ENCODE measurements around the gene OR4C45. TPM values are rescaled to one million over a fixed set of nuclear protein-coding genes. Genes with fewer than 3 reads are reported as not detected.
"Not testable (repeated sequence)": the region's sequence is repeated elsewhere in the genome, so short reads cannot be mapped to it uniquely, and the experiment has no call there.

The OR4C45 gene
- polyA plus RNA-seq, 1 donor (not counting 4 experiments of a cell fraction or from before 2014, with no cell fraction given), result not detected

GRCh38 chr11:50044647-50045046 lies 12.0 kb downstream of the OR4C45 start:
- Histone ChIP-seq H3K4me3 (ENCODE audit: control insufficient read depth in 2 of 3, extremely low read depth in 1 of 3, insufficient read depth in 2 of 3, low read depth in 1 of 3, low read length in 3 of 3) (no peak overlapping the region), H3K4me1 (ENCODE audit: control insufficient read depth, extremely low read depth, insufficient read depth, low read length) (no peaks in the 10 kb centered on the region), H4K20me1 (ENCODE audit: control insufficient read depth, extremely low read depth, insufficient read depth, low read length) (no peaks in the 10 kb centered on the region), H3K27me3 (ENCODE audit: control insufficient read depth, extremely low read depth, insufficient read depth, low read length) (no peaks in the 10 kb centered on the region), H3K27ac (ENCODE audit: control insufficient read depth, insufficient read depth, low read length) (no peak overlapping the region), H3K9me1 (ENCODE audit: control insufficient read depth, extremely low read depth, insufficient read depth, low read length) (no peaks in the 10 kb centered on the region), H3K9ac (ENCODE audit: control insufficient read depth, extremely low read depth, insufficient read depth, low read length) (no peak overlapping the region), H3K9me3 (ENCODE audit: control insufficient read depth, low read depth, low read length) (no peaks in the 10 kb centered on the region), H3K79me2 (ENCODE audit: control insufficient read depth, insufficient read depth, low read length) (no peaks in the 10 kb centered on the region), H3K36me3 (ENCODE audit: control insufficient read depth in 2 of 2, extremely low read depth in 1 of 2, insufficient read depth in 2 of 2, low read length in 2 of 2) (no peaks in the 10 kb centered on the region), H3K4me2 (ENCODE audit: control insufficient read depth, extremely low read depth, insufficient read depth, low read depth, low read length) (no peak overlapping the region), H2AFZ (ENCODE audit: control insufficient read depth, low read length) (no peak overlapping the region)
- DNase-seq (ENCODE audit: low read depth, low spot score) (no peak), FAIRE-seq (no peak)
- dilution Hi-C loops (cut with MboI; ENCODE audit: extremely low pct_ligation_motif_present, low sequenced_read_pairs), result no loop called here
- no peak for TF ChIP-seq CTCF (optimal IDR thresholded peaks at IDR 0.05 in 1 of 3, IDR thresholded peaks at IDR 0.05 in 1 of 3, conservative IDR thresholded peaks at IDR 0.05 in 1 of 3; ENCODE audit: extremely low read depth in 1 of 3, insufficient read depth in 2 of 3, low read length in 3 of 3)

- H3K9me3 ChIP-seq (ENCODE audit: control insufficient read depth, low read depth, low read length); H3K27ac ChIP-seq (ENCODE audit: control insufficient read depth, insufficient read depth, low read length); H3K9ac ChIP-seq (ENCODE audit: control insufficient read depth, extremely low read depth, insufficient read depth, low read length); H3K4me3 ChIP-seq (ENCODE audit: control insufficient read depth in 2 of 3, extremely low read depth in 1 of 3, insufficient read depth in 2 of 3, low read depth in 1 of 3, low read length in 3 of 3); H2AFZ ChIP-seq (ENCODE audit: control insufficient read depth, low read length); DNase-seq (ENCODE audit: low read depth, low spot score); H3K4me1 ChIP-seq (ENCODE audit: control insufficient read depth, extremely low read depth, insufficient read depth, low read length); H4K20me1 ChIP-seq (ENCODE audit: control insufficient read depth, extremely low read depth, insufficient read depth, low read length); H3K36me3 ChIP-seq (ENCODE audit: control insufficient read depth in 2 of 2, extremely low read depth in 1 of 2, insufficient read depth in 2 of 2, low read length in 2 of 2); H3K27me3 ChIP-seq (ENCODE audit: control insufficient read depth, extremely low read depth, insufficient read depth, low read length); H3K4me2 ChIP-seq (ENCODE audit: control insufficient read depth, extremely low read depth, insufficient read depth, low read depth, low read length); FAIRE-seq; H3K9me1 ChIP-seq (ENCODE audit: control insufficient read depth, extremely low read depth, insufficient read depth, low read length); H3K79me2 ChIP-seq (ENCODE audit: control insufficient read depth, insufficient read depth, low read length); dilution Hi-C loops (cut with MboI; ENCODE audit: extremely low pct_ligation_motif_present, low sequenced_read_pairs): not testable (repeated sequence)
Measured at GRCh38 chr11:50063056-50063455, 30.4 kb downstream of the OR4C45 start.

- no peak overlapping the region for H2AFZ ChIP-seq (ENCODE audit: control insufficient read depth, low read length)
- H3K36me3 ChIP-seq (ENCODE audit: control insufficient read depth in 2 of 2, extremely low read depth in 1 of 2, insufficient read depth in 2 of 2, low read length in 2 of 2), result no peaks in the 10 kb centered on the region
- no peaks in the 10 kb centered on the region for H3K79me2 ChIP-seq (ENCODE audit: control insufficient read depth, insufficient read depth, low read length)
- H4K20me1 ChIP-seq (ENCODE audit: control insufficient read depth, extremely low read depth, insufficient read depth, low read length), result no peaks in the 10 kb centered on the region
- TF ChIP-seq EZH2 (IDR thresholded peaks at IDR 0.05; ENCODE audit: low read length) (no peak), CTCF (optimal IDR thresholded peaks at IDR 0.05 in 1 of 3, IDR thresholded peaks at IDR 0.05 in 1 of 3, conservative IDR thresholded peaks at IDR 0.05 in 1 of 3; ENCODE audit: extremely low read depth in 1 of 3, insufficient read depth in 2 of 3, low read length in 3 of 3) (peak in 1 of 3 experiments; percentile 14)
- H3K9me1 ChIP-seq (ENCODE audit: control insufficient read depth, extremely low read depth, insufficient read depth, low read length), result no peaks in the 10 kb centered on the region
- dilution Hi-C loops (cut with MboI; ENCODE audit: extremely low pct_ligation_motif_present, low sequenced_read_pairs), result no loop called here
- H3K27ac ChIP-seq (ENCODE audit: control insufficient read depth, insufficient read depth, low read length), result no peak overlapping the region
- no peaks in the 10 kb centered on the region for H3K9me3 ChIP-seq (ENCODE audit: control insufficient read depth, low read depth, low read length)
- H3K9ac ChIP-seq (ENCODE audit: control insufficient read depth, extremely low read depth, insufficient read depth, low read length), result no peak overlapping the region
- no peaks in the 10 kb centered on the region for H3K4me1 ChIP-seq (ENCODE audit: control insufficient read depth, extremely low read depth, insufficient read depth, low read length)
- no peaks in the 10 kb centered on the region for H3K27me3 ChIP-seq (ENCODE audit: control insufficient read depth, extremely low read depth, insufficient read depth, low read length)
- no peak overlapping the region for H3K4me2 ChIP-seq (ENCODE audit: control insufficient read depth, extremely low read depth, insufficient read depth, low read depth, low read length)
- FAIRE-seq (no peak), DNase-seq (ENCODE audit: low read depth, low spot score) (no peak)
- no peak overlapping the region for H3K4me3 ChIP-seq (ENCODE audit: control insufficient read depth in 2 of 3, extremely low read depth in 1 of 3, insufficient read depth in 2 of 3, low read depth in 1 of 3, low read length in 3 of 3)
Measured at GRCh38 chr11:50070389-50070788, 37.7 kb downstream of the OR4C45 start.
